Measurements from ENCODE around the gene CEMIP. TPM values are rescaled to one million over a fixed set of nuclear protein-coding genes. Genes with fewer than 3 reads are reported as not detected.

The CEMIP gene
- polyA plus RNA-seq, 1 of the 3 experiments (the other 2 are of a cell fraction), result 27.8 TPM

Small RNA genes lying within 50 kb of the gene (small RNA-seq; reads per million reads assigned to genes)
- 0 reads per million in 7 experiments for gene MIR4514
- gene MIR549A, result 0 to 3.0 (median 1.5) reads per million in 7 experiments

Other genes starting within 250 kb of the CEMIP start
- gene ABHD17C, start 84.1 kb upstream of the CEMIP start, polyA plus RNA-seq (2012; rRNA removed), result 9.2 and 11.7 TPM in 2 replicates
- 12.3 and 15.2 TPM in 2 replicates for gene MESD, start 210.4 kb downstream of the CEMIP start, polyA plus RNA-seq (2012; rRNA removed)
- gene TLNRD1, start 221.6 kb downstream of the CEMIP start, polyA plus RNA-seq (2012; rRNA removed), result 4.4 and 5.0 TPM in 2 replicates